Type B pancreatic cell (in vitro differentiated cells): ENCODE measurements around the gene SFXN5. TPM values are rescaled to one million over a fixed set of nuclear protein-coding genes. Genes with fewer than 3 reads are reported as not detected.
A peak's percentile ranks its signal among the peaks of the same experiment; 100 is the strongest.

Source experiments
- DNase-seq: peaks from one replicate; pipeline ENCODE4 v3.0.0; 2021; ENCODE audit warnings: mixed read lengths; ENCODE audit not compliant: unreplicated experiment; ENCODE audit errors: extremely low spot score
- H3K27ac Mint-ChIP-seq: 2 replicates; pipeline ENCODE4 v1.8.0; 2021; ENCODE audit warnings: mild to moderate bottlenecking, mixed read lengths
- H3K27me3 Mint-ChIP-seq: 2 replicates; pipeline ENCODE4 v1.8.0; 2021; ENCODE audit warnings: mixed read lengths
- H3K36me3 Mint-ChIP-seq: 2 replicates; pipeline ENCODE4 v1.8.0; 2021; ENCODE audit warnings: mixed read lengths
- H3K4me1 Mint-ChIP-seq: one replicate; pipeline ENCODE4 v1.8.0; 2021; ENCODE audit warnings: mixed read lengths; ENCODE audit not compliant: unreplicated experiment
- H3K4me3 Mint-ChIP-seq: 2 replicates; pipeline ENCODE4 v1.8.0; 2021; ENCODE audit warnings: mild to moderate bottlenecking, mixed read lengths
- H3K9me3 Mint-ChIP-seq: 2 replicates; pipeline ENCODE4 v1.8.0; 2021; ENCODE audit warnings: mixed read lengths
- total RNA-seq: library from RNA; stranded (reverse); gene quantifications from 2 replicates; pipeline ENCODE4 v1.2.1, GENCODE V29; 2021; ENCODE audit warnings: low replicate concordance
- TF ChIP-seq, protein P1 (sequence below): fragments of 200-600 bp; sonication (generic); conservative IDR thresholded peaks from 2 replicates; pipeline ENCODE4 v1.5.0; 2021; ENCODE audit warnings: antibody characterized with exemption, mild to moderate bottlenecking

SFXN5 gene
- total RNA-seq, 1 donor from 2014 or later = 27.3 TPM

DNA sequence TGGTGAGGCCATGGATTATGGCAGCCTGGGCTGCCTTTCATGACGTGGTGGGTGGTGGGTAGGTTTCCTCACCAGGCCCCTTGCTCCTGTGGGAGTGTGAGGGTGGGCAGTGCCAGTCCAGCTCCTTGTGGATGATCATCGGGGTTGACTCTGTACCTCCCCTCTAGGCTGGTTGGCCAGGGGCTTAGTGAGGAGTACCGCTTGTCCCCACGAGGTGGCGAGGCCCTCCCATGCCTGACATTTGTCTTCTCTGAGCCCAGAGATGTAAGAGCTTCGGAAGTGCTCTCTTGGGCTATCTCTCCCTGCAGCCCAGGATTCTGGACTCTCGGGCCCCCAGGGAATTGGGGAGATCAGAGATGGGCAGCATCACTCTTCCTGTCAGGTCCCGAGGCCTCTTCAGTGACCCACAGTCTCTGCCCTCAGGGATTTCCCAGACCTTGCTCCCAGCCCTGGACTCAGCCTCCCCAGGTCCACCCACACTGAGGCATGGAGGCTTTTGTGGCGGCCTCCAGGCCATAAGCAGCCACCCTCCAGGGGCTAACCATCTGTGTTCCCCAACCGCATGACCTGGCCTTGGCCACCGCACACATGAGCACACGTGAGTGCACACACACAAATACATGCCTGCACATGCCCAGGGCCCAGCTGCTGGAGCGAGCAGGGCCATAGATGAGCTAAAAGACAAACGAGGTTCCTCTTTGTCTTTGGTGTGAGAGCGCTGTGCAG lies 177.8 kb downstream of the SFXN5 start:
- Mint-ChIP-seq H3K27ac (no peak overlapping the region), H3K4me1 (no peaks in the 10 kb centered on the region), H3K9me3 (no peaks in the 10 kb centered on the region), H3K27me3 (peaks cover 52% of the 10 kb centered on the region), H3K4me3 (no peak overlapping the region), H3K36me3 (no peaks in the 10 kb centered on the region)
- TF ChIP-seq, protein P1, sequence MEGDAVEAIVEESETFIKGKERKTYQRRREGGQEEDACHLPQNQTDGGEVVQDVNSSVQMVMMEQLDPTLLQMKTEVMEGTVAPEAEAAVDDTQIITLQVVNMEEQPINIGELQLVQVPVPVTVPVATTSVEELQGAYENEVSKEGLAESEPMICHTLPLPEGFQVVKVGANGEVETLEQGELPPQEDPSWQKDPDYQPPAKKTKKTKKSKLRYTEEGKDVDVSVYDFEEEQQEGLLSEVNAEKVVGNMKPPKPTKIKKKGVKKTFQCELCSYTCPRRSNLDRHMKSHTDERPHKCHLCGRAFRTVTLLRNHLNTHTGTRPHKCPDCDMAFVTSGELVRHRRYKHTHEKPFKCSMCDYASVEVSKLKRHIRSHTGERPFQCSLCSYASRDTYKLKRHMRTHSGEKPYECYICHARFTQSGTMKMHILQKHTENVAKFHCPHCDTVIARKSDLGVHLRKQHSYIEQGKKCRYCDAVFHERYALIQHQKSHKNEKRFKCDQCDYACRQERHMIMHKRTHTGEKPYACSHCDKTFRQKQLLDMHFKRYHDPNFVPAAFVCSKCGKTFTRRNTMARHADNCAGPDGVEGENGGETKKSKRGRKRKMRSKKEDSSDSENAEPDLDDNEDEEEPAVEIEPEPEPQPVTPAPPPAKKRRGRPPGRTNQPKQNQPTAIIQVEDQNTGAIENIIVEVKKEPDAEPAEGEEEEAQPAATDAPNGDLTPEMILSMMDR = peak; percentile 78
- DNase-seq = no peak

GRCh38 chr2:72892506-72893173 lies 178.9 kb downstream of the SFXN5 start:
- Mint-ChIP-seq H3K9me3 (no peaks in the 10 kb centered on the region), H3K27me3 (peaks cover 45% of the 10 kb centered on the region), H3K4me1 (no peaks in the 10 kb centered on the region), H3K27ac (no peak overlapping the region), H3K36me3 (no peaks in the 10 kb centered on the region), H3K4me3 (no peak overlapping the region)
- DNase-seq = no peak
- TF ChIP-seq, protein P1 = peak; percentile 81

Other genes starting within 250 kb of the SFXN5 start
- 46.1 and 62.6 TPM in 2 replicates for gene EXOC6B, start 245.7 kb downstream of the SFXN5 start, total RNA-seq
- 12.4 and 16.0 TPM in 2 replicates for gene SPR, start 184.3 kb downstream of the SFXN5 start, total RNA-seq
- gene EMX1, start 154.2 kb downstream of the SFXN5 start, total RNA-seq = 0.71 and 0.97 TPM in 2 replicates
- gene RAB11FIP5, start 41.2 kb upstream of the SFXN5 start, total RNA-seq = 18.7 and 22.6 TPM in 2 replicates
- not detected in 2 replicates for gene NOTO, start 130.9 kb upstream of the SFXN5 start, total RNA-seq
- 19.1 and 30.3 TPM in 2 replicates for gene SMYD5, start 142.5 kb upstream of the SFXN5 start, total RNA-seq
- 16.3 and 19.6 TPM in 2 replicates for gene PRADC1, start 161.5 kb upstream of the SFXN5 start, total RNA-seq
- gene CCT7, start 162.6 kb upstream of the SFXN5 start, total RNA-seq = 256 and 300 TPM in 2 replicates
- 5.2 and 5.5 TPM in 2 replicates for gene FBXO41, start 212.8 kb upstream of the SFXN5 start, total RNA-seq
- 0.19 and 1.2 TPM in 2 replicates for gene EGR4, start 221.8 kb upstream of the SFXN5 start, total RNA-seq